ACC112 (cell line): ENCODE measurements around the gene STK39.

Source experiments
- H2AFZ ChIP-seq: fragments of 200-600 bp; sonication (generic); one replicate; pipeline ENCODE4 v1.6.0; 2017; ENCODE audit warnings: antibody characterized with exemption, low read length; ENCODE audit not compliant: unreplicated experiment
- H3K27ac ChIP-seq: fragments of 200-600 bp; sonication (generic); 2 replicates; pipeline ENCODE4 v1.5.1; 2014; ENCODE audit warnings: low read depth, mild to moderate bottlenecking, antibody characterized with exemption, low read length, moderate library complexity
- H3K27me3 ChIP-seq: fragments of 200-600 bp; sonication (generic); 2 replicates; pipeline ENCODE4 v1.6.1; 2014; ENCODE audit warnings: mild to moderate bottlenecking, antibody characterized with exemption, low read length, moderate library complexity, mixed read lengths; ENCODE audit not compliant: insufficient read depth
- H3K36me3 ChIP-seq: fragments of 200-600 bp; sonication (generic); 2 replicates; pipeline ENCODE4 v1.6.1; 2016; ENCODE audit warnings: mild to moderate bottlenecking, antibody characterized with exemption, low read length, moderate library complexity, mixed read lengths; ENCODE audit not compliant: insufficient read depth
- H3K4me1 ChIP-seq: fragments of 200-600 bp; sonication (generic); one replicate; pipeline ENCODE4 v1.6.1; 2016; ENCODE audit warnings: low read length, mixed read lengths; ENCODE audit not compliant: insufficient read depth, unreplicated experiment, control insufficient read depth
- H3K4me3 ChIP-seq: fragments of 200-600 bp; sonication (generic); 2 replicates; pipeline ENCODE4 v1.5.1; 2014; ENCODE audit warnings: mild to moderate bottlenecking, low read depth, low read length
- H3K79me2 ChIP-seq: fragments of 200-600 bp; sonication (generic); one replicate; pipeline ENCODE4 v1.6.0; 2016; ENCODE audit warnings: low read length; ENCODE audit not compliant: control insufficient read depth, unreplicated experiment, insufficient read depth

Gene STK39

DNA sequence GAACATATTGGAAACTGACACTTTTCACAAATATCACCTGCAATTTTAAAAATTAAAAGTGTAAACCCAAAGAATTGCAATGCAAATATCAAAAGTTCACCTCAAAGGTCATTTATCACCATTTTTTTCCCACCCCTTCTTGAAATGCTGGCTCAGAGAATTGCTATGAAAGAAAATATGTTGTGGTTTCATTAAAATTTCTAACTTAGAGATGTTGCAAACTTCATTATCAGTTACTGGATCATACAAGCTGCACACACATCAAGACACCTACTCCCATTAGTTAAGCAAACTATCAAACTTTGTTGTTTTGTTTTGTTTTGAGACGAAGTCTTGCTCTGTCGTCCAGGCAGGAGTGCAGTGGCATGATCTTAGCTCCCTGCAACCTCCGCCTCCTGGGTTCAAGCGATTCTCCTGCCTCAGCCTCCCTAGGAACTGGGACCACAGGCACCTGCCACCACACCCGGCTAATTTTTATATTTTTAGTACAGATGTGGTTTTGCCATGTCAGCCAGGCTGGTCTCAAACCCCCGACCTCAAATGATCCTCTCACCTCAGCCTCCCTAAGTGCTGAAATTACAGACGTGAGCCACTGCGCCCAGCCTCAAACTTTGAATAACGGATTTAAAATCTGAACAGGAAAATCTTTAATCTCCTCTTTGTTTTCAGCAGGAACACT, 37.0 kb downstream of the STK39 start:
- Histone ChIP-seq H3K4me3 (peak overlapping the region; percentile 65), H3K36me3 (no peaks in the 10 kb centered on the region), H3K27ac (peak overlapping the region; percentile 60), H3K79me2 (peaks cover 25% of the 10 kb centered on the region), H3K27me3 (no peaks in the 10 kb centered on the region), H2AFZ (no peak overlapping the region), H3K4me1 (peaks cover 30% of the 10 kb centered on the region)

DNA sequence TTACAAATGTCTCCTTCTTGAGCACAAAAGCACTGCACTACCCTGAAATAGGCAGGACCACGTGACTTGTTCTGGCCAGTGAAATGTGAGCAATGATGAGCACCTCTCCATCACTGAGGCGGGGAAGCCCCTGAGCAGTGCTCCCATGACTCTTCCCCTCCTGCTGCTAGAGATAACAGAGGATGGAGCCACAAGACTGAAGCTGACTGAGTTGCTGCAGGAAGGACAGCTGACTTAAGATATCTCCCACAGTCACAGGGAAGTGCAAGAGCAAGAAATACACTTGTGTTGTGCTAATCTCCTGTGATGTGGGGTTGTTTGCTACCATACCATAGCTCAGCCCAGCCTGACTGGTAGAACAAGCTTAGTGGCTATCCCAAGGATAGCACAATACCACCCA, 38.7 kb downstream of the STK39 start:
- no peak overlapping the region for H3K27ac ChIP-seq
- H3K4me3 ChIP-seq = no peak overlapping the region
- no peak overlapping the region for H2AFZ ChIP-seq
- H3K27me3 ChIP-seq = no peaks in the 10 kb centered on the region
- H3K36me3 ChIP-seq = no peaks in the 10 kb centered on the region
- H3K79me2 ChIP-seq = peaks cover 29% of the 10 kb centered on the region
- H3K4me1 ChIP-seq = peaks cover 30% of the 10 kb centered on the region

- Histone ChIP-seq H3K27ac (no peak overlapping the region), H3K79me2 (peaks cover 29% of the 10 kb centered on the region), H2AFZ (no peak overlapping the region), H3K4me3 (no peak overlapping the region), H3K36me3 (no peaks in the 10 kb centered on the region), H3K4me1 (peaks cover 26% of the 10 kb centered on the region), H3K27me3 (no peaks in the 10 kb centered on the region)
Observed at GRCh38 chr2:168207851-168208250, 39.5 kb downstream of the STK39 start.

- no peak overlapping the region for H2AFZ ChIP-seq
- H3K27me3 ChIP-seq = no peaks in the 10 kb centered on the region
- no peaks in the 10 kb centered on the region for H3K36me3 ChIP-seq
- H3K4me3 ChIP-seq = no peak overlapping the region
- peaks cover 37% of the 10 kb centered on the region for H3K79me2 ChIP-seq
- peaks cover under 1% of the 10 kb centered on the region for H3K4me1 ChIP-seq
- H3K27ac ChIP-seq = no peak overlapping the region
Observed at GRCh38 chr2:168203762-168204693, 43.4 kb downstream of the STK39 start.

DNA sequence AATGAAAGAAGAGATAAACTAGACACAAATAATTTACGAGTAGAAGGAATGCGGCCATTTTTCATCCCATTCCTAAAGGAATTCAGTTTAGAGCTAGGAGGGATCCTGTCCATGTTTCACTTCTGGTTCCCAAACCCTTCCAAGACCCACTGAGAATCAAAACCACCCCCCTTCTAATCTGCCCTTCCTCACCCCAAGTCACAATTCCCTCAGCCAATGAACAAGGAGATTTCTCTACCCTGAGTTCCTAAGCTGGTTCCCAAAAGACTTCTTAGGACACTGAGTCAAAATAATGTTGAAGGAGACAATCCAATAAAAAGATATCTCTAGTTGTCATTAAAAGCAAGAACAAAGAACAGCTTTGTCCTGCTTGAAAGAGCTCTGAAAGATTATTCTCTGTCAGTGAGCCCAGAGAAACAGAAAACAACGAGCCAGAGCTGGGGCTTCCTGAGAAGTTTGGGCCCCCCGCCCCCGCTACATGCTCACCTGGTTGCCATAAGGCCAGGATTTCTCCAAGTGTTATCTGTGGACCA, 45.7 kb downstream of the STK39 start:
- Histone ChIP-seq H3K4me3 (no peak overlapping the region), H3K27me3 (no peaks in the 10 kb centered on the region), H3K27ac (no peak overlapping the region), H3K4me1 (peaks cover 11% of the 10 kb centered on the region), H2AFZ (no peak overlapping the region), H3K36me3 (no peaks in the 10 kb centered on the region), H3K79me2 (peaks cover 24% of the 10 kb centered on the region)

DNA sequence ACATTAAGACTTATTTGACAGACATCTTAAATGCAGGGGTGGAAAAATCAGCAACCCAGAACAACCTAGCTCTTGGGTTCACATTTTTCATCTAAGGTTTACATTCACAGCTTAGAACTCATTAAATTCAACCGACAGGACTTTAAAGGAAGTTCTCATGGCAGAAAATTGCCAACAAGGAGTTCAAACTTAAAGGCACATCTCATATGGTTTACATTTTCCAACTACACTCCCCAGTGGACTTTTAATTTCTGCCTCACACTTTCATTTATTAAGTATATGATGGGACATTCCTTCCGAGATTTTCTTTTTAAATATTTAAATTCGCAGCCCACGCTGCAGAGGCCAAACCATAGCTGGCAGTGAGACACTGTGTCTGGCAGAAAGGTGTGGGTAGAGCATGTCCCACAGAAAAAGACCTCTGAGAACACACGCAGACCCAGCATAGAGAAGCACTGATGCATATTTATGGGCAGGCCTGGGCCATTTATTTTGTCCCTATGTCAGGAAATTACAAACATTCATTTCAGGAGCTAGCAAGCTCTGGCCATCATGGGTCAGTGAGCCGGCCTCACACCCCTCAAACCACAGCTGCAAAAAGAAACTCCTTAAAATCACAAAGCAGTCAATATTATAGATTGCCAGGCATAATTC, 46.3 kb downstream of the STK39 start:
- Histone ChIP-seq H3K27me3 (no peaks in the 10 kb centered on the region), H2AFZ (no peak overlapping the region), H3K79me2 (peaks cover 23% of the 10 kb centered on the region), H3K27ac (no peak overlapping the region), H3K4me3 (no peak overlapping the region), H3K36me3 (no peaks in the 10 kb centered on the region), H3K4me1 (peaks cover 11% of the 10 kb centered on the region)

GRCh38 chr2:168198476-168199207, 48.8 kb downstream of the STK39 start:
- H2AFZ ChIP-seq = no peak overlapping the region
- H3K27ac ChIP-seq = no peak overlapping the region
- no peaks in the 10 kb centered on the region for H3K27me3 ChIP-seq
- H3K79me2 ChIP-seq = peaks cover 16% of the 10 kb centered on the region
- peaks cover 17% of the 10 kb centered on the region for H3K4me1 ChIP-seq
- no peak overlapping the region for H3K4me3 ChIP-seq
- no peaks in the 10 kb centered on the region for H3K36me3 ChIP-seq

DNA sequence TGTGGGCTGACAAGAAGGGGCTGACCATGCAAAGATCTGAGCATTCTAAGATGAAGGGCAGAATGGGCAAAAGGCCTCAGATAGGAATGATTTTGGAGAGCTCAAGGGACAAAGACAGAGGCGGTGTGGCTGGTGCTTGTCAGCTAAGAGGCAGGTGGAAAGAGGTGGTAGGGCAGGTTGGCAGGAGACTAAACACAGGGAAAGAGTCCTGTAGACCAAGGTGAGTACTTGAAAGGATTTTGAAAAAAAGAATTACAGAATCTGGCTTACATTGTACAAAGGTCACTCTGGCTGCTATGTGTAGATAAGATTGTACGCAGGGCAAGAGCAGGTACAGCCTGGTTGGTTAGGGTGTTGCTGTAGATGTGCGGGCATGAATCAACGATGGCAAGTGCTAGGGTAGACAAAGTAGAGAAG, 50.6 kb downstream of the STK39 start:
- Histone ChIP-seq H2AFZ (no peak overlapping the region), H3K27me3 (no peaks in the 10 kb centered on the region), H3K4me3 (no peak overlapping the region), H3K79me2 (peaks cover 17% of the 10 kb centered on the region), H3K27ac (no peak overlapping the region), H3K36me3 (no peaks in the 10 kb centered on the region), H3K4me1 (peaks cover 34% of the 10 kb centered on the region)

GRCh38 chr2:168194784-168195522, 52.4 kb downstream of the STK39 start:
- H3K27ac ChIP-seq = no peak overlapping the region
- peaks cover 41% of the 10 kb centered on the region for H3K4me1 ChIP-seq
- peaks cover 14% of the 10 kb centered on the region for H3K79me2 ChIP-seq
- H2AFZ ChIP-seq = no peak overlapping the region
- H3K27me3 ChIP-seq = no peaks in the 10 kb centered on the region
- H3K36me3 ChIP-seq = no peaks in the 10 kb centered on the region
- no peak overlapping the region for H3K4me3 ChIP-seq
